Epidermal melanocyte (primary cell): ENCODE measurements around the gene EIF6.
A peak's percentile ranks its signal among the peaks of the same experiment; 100 is the strongest.
"Not testable (repeated sequence)": the region's sequence is repeated elsewhere in the genome, so short reads cannot be mapped to it uniquely, and the experiment has no call there.

ENCODE experiments used
- DNase-seq: peaks from one replicate; pipeline ENCODE4 v3.0.0; 2011; ENCODE audit warnings: low spot score; ENCODE audit not compliant: insufficient read length

Gene EIF6

DNA sequence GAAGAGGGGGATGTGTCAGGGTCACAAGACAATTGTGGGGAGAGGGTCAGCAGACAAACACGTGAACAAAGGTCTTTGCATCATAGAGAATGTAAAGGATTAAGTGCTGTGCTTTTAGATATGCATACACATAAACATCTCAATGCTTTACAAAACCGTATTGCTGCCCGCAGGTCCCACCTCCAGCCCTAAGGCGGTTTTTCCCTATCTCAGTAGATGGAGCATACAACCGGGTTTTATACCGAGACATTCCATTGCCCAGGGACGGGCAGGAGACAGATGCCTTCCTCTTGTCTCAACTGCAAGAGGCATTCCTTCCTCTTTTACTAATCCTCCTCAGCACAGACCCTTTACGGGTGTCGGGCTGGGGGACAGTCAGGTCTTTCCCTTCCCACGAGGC lies 22.3 kb downstream of the EIF6 start:
- DNase-seq = not testable (repeated sequence)

DNA sequence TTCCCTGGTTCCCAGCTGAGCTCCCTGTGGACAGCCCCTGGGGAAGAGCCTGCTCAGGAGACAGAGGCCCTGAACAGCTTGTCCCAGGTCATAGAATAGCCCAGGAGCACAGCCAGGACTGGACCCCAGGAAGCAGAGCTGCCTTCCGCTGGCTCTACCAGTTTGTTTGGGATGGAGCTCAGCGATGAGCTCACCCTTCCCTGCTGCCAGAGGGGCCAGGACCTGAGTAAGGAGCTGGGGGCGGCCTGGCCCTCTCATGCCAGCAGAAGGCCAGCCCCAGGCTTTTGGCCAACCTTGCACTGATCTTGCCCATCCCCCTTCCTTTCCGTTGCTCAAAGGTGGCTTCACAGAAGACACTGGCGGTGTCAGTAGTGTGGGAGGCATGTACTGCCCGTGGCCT lies 24.1 kb downstream of the EIF6 start:
- no peak for DNase-seq

DNA sequence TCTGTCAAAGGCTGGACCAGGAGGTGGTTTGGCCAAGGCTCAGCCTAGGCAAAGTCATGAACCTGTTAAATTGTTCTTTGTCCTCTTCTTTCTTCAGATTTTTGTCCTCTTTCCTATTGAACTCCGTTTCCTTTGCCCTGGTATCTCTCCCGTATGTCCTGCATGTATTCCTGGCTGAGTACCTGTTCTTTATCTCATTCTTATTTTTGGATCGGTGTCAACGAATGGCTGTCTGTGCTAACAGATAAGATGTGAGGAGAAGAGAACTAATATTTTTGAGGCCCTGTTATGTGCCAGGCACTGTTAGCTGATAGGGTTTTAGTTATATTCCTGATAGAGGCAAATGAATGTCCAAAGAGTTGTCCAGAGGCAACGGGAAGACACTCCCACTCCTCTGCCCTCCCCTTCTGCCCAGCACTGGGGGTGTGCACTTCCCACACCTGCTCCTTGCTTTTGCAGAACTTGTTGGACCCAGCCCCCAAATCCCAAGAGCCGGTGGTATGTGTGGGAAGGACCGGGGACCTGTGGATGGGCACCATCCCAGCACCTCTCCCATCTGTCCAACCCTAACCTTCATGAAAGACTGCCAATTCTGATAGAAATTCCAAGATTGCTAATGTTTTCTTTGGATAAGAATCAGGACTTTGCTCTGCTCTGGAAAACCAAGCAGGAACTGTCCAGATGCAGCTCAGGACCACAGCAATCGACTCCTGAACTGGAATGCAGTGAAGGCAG lies 27.2 kb downstream of the EIF6 start:
- DNase-seq = no peak

- no peak for DNase-seq
Measured at GRCh38 chr20:35254448-35254999, 30.0 kb downstream of the EIF6 start.

GRCh38 chr20:35253010-35253409 lies 31.6 kb downstream of the EIF6 start:
- DNase-seq = no peak

- DNase-seq = not testable (repeated sequence)
Measured at GRCh38 chr20:35252598-35252997, 32.0 kb downstream of the EIF6 start.

- DNase-seq = no peak
Measured at GRCh38 chr20:35252037-35252461, 32.5 kb downstream of the EIF6 start.

DNA sequence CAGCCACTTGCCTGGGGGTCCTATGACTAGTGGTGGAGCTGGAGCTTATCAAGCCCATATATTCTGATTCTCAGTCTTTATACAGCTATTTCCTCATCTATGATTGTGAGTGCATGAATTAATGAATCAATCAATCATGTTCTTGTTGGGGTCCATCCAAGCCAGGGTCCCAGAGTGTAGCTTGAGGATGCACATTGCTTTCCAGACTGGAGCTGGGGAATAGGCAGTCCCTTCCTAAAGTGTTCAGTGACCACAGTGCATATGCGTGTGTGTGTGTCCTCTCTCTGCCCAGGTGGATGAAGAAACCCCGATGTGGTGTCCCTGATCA lies 33.0 kb downstream of the EIF6 start:
- DNase-seq = no peak

- no peak for DNase-seq
Measured at GRCh38 chr20:35248641-35249475, 35.7 kb downstream of the EIF6 start.

DNA sequence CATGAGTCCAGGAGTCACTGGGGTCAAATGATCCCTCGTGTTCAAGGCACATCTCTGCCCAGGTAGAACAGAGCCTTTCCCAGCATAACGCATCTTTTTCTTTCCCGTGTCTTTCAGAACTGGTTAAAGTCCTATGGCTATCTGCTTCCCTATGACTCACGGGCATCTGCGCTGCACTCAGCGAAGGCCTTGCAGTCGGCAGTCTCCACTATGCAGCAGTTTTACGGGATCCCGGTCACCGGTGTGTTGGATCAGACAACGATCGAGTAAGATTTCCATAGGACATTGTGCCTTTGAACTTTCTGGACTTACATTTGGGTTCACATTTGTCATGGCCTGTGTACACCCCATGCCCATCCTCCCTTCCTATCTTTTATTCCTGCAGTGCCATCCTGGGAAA lies 37.8 kb downstream of the EIF6 start:
- DNase-seq = no peak

GRCh38 chr20:35243986-35244385 lies 40.6 kb downstream of the EIF6 start:
- DNase-seq = no peak

DNA sequence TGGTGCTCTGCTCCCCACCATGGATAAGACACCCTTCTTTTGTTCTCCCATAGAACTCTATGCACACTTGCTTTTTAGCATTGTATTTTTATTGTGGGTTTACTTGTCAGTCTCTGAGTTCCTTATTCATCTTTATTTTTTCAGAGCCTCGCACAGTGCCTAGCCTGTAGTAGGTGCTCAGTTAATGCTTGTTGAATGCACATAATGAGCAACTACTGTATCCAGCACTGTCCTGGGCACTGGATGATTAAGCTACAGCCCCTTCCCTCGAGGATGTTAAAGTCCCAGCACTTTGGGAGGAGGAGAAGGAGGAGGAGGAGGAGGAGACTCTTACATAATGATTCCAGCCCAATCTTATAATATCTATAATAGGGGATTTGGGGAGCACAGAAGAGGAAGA lies 41.3 kb downstream of the EIF6 start:
- DNase-seq = no peak

GRCh38 chr20:35240811-35241293 lies 43.7 kb downstream of the EIF6 start:
- DNase-seq = no peak

DNA sequence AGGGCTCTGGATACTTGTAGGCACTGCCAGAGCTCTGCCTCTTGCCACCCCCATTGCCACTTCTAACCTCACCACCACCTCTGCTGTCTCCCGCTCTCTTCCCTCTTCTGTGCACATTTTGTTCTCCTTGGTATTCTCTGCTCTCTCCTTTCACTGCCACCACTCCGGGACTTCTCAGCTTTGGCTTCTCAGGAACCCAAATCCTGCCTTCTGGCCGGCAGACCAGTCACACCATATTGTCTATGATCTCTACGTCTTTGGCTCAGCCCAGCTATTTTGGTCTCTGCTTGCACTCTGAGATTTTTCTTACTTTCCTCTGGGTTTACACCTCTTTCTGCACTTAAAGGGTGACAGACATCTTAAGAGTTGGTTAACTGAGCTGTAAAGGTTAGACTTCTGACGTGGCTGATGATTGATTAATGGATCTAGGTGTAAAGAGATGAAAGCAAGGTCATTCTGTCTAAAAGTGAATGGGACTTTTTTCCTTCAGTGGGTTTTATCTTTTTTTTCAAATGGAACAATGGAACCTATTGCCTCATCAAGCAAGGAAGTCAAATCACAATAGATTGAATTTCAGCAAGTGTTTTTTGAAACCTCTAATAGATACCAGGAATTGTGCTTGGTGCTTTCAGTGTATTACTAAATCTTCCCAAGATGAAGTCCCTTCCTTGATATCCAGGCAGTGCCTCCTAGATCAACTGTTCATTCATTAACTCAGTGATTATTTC lies 44.3 kb downstream of the EIF6 start:
- no peak for DNase-seq

DNA sequence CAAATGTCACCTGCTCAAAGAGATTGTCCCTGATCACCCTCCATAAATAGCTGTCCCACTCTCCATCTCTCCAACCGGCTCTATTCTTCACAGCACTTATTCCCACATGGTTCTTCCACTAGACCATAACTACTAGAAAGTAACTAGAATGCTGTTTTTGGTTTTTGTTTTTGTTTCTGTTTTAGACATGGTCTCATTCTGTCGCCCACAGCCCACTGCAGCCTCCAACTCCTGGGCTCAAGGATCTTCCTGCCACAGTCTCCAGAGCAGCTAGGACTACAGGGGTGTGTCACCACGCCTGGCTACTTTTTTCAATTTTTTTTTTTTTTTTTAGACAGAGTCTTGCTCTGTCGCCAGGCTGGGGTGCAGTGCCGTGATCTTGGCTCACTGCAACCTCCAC lies 45.8 kb downstream of the EIF6 start:
- no peak for DNase-seq

GRCh38 chr20:35238170-35238569 lies 46.4 kb downstream of the EIF6 start:
- DNase-seq = no peak

DNA sequence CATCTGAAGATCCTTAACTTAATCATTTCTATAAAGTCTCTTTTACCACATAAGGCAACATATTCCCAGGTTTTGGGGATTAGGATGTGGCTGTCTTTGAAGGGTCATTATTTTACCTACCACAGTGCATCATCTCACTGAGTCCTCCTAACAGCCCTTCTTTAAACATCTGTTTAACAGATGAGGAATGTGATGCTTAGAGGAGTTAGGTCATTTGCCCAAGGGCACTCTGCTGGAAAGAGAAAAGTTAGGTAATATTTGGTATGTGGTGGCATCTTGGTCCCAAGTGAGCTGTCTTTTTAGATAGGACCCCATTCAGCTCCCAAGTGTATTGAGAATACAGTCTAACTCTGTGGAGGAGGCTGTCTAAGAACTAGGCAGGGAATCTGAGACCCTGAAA lies 47.1 kb downstream of the EIF6 start:
- DNase-seq = peak; percentile 60

- no peak for DNase-seq
Measured at GRCh38 chr20:35235881-35236280, 48.7 kb downstream of the EIF6 start.

- DNase-seq = no peak
Measured at GRCh38 chr20:35232575-35232974, 52.0 kb downstream of the EIF6 start.
